Stomach (tissue), 19 donors: ENCODE data around the gene FAM43A. TPM values are rescaled to one million over a fixed set of nuclear protein-coding genes. Genes with fewer than 3 reads are reported as not detected.

Experiments used
- DNase-seq, 2 donors: peaks; one replicate each; pipeline versions ENCODE4 v3.0.0 to v3.0.0-alpha.2; 2013 to 2019
- H3K27ac ChIP-seq, 5 donors: fragments of 200-600 bp in 4 of 5; sonication (generic) in 4 of 5; one replicate each; pipeline ENCODE4 v1.5.1; 2013 to 2019; ENCODE audit warnings: mild to moderate bottlenecking in 1 of 5, moderate library complexity in 1 of 5
- H3K27me3 ChIP-seq, 3 donors: fragments of 200-600 bp; sonication (generic); one replicate each; pipeline ENCODE4 v1.5.1; 2017 to 2019; ENCODE audit warnings: mixed run types in 1 of 3
- H3K36me3 ChIP-seq, 4 donors: fragments of 200-600 bp; sonication (generic); 1 replicate in 3 of 4; 2 replicates in 1 of 4; pipeline ENCODE4 v1.5.1; 2016 to 2019
- H3K4me1 ChIP-seq, 4 donors: fragments of 200-600 bp; sonication (generic); one replicate each; pipeline ENCODE4 v1.5.1; 2016 to 2019
- H3K4me3 ChIP-seq, 4 donors: fragments of 200-600 bp; sonication (generic) in 3 of 4; one replicate each; pipeline ENCODE4 v1.5.1; 2016 to 2019; ENCODE audit warnings: mild to moderate bottlenecking in 1 of 4
- H3K9me3 ChIP-seq, 4 donors: fragments of 200-600 bp; sonication (generic); one replicate each; pipeline ENCODE4 v1.5.1; 2016 to 2019
- CTCF ChIP-seq, 7 experiments: fragments of 450-650 bp in 4 of 7; fragments of 200-600 bp in 3 of 7; sonication (generic) in 3 of 7; IDR thresholded peaks; one replicate each; pipeline ENCODE4 v1.5.1; 2016 to 2019; ENCODE audit warnings: antibody characterized with exemption in 7 of 7, control low read depth in 2 of 7, mild to moderate bottlenecking in 1 of 7
- EP300 ChIP-seq: sonication (generic); formaldehyde crosslinking; IDR thresholded peaks from one replicate; pipeline ENCODE4 v1.6.1; 2017; ENCODE audit warnings: antibody characterized with exemption
- POLR2A ChIP-seq, 4 donors: fragments of 450-650 bp; IDR thresholded peaks; one replicate each; pipeline ENCODE4 v1.6.1; 2016; ENCODE audit warnings: antibody characterized with exemption in 4 of 4, control low read depth in 2 of 4, mild to moderate bottlenecking in 1 of 4, moderate library complexity in 1 of 4
- POLR2AphosphoS5 ChIP-seq, 3 donors: sonication (generic); formaldehyde crosslinking; IDR thresholded peaks; one replicate each; pipeline ENCODE4 v1.6.1; 2016; ENCODE audit warnings: antibody characterized with exemption in 3 of 3
- WGBS, 5 donors: extraction: QIAGEN DNeasy Blood & Tissue Kit in 3 of 5; methylation state at CpG; one replicate each; pipeline versions ENCODE4 v1.1.5 to v1.1.7; 2013 to 2018; 5-methylcytosine and 5-hydroxymethylcytosine counted together
- intact Hi-C: fragments of 100-400 bp; cut with DNase I; formaldehyde crosslinking; loops from one replicate; pipeline ENCODE4 v1.15.1; 2023; ENCODE audit warnings: low total_unique reads
- long read RNA-seq, 10 donors: transcript quantifications; one replicate each; lab custom pipeline, GENCODE V29; 2026
- polyA plus RNA-seq, 3 donors: library from polyadenylated mRNA; stranded (reverse); fragments of 200-250 nt; gene quantifications; one replicate each; pipeline ENCODE4 v1.2.3, GENCODE V29; 2013
- total RNA-seq, 5 donors: library from RNA; depleted of rRNA; stranded (reverse); fragments of >200 nt; gene quantifications; one replicate each; pipeline versions ENCODE4 v1.1.0 to v1.2.3, GENCODE V29; 2014 to 2016
- donor health status: healthy with polysubstance abuse.
- donor health status: Bipolar disorder and iron deficiency.
- donor health status: healthy.

The FAM43A gene
- total RNA-seq: 10 to 100 TPM in 2 of 5 donors, 1 to 10 TPM in 3; 1.3 to 42.0 (median 6.4) TPM
- 1 to 10 TPM; 2.7 to 5.4 (median 3.0) TPM for polyA plus RNA-seq
- long read RNA-seq, donor 1, transcript FAM43A-201 (1 exons, 2,494 nt): major isoform, 5 of 5 reads
- long read RNA-seq, donor 1, partial matches to known transcripts: 0 of 5 reads
- long read RNA-seq, donor 1, other reads (novel, unspliced or antisense): 0 of 5 reads
- long read RNA-seq, donor 2, transcript FAM43A-201 (1 exons, 2,494 nt): major isoform, 9 of 9 reads
- long read RNA-seq, donor 2, partial matches to known transcripts: 0 of 9 reads
- long read RNA-seq, donor 2, other reads (novel, unspliced or antisense): 0 of 9 reads
- long read RNA-seq, donor 3, transcript FAM43A-201 (1 exons, 2,494 nt): major isoform, 7 of 7 reads
- long read RNA-seq, donor 3, partial matches to known transcripts: 0 of 7 reads
- long read RNA-seq, donor 3, other reads (novel, unspliced or antisense): 0 of 7 reads
- long read RNA-seq, donor 4: 0 reads
- long read RNA-seq, donor 5, transcript FAM43A-201 (1 exons, 2,494 nt): major isoform, 29 of 29 reads
- long read RNA-seq, donor 5, partial matches to known transcripts: 0 of 29 reads
- long read RNA-seq, donor 5, other reads (novel, unspliced or antisense): 0 of 29 reads
- long read RNA-seq, donor 6: 0 reads
- long read RNA-seq, donor 7, transcript FAM43A-201 (1 exons, 2,494 nt): major isoform, 16 of 16 reads
- long read RNA-seq, donor 7, partial matches to known transcripts: 0 of 16 reads
- long read RNA-seq, donor 7, other reads (novel, unspliced or antisense): 0 of 16 reads
- long read RNA-seq, donor 8, transcript FAM43A-201 (1 exons, 2,494 nt): major isoform, 12 of 12 reads
- long read RNA-seq, donor 8, partial matches to known transcripts: 0 of 12 reads
- long read RNA-seq, donor 8, other reads (novel, unspliced or antisense): 0 of 12 reads
- long read RNA-seq, donor 9, transcript FAM43A-201 (1 exons, 2,494 nt): major isoform, 21 of 21 reads
- long read RNA-seq, donor 9, partial matches to known transcripts: 0 of 21 reads
- long read RNA-seq, donor 9, other reads (novel, unspliced or antisense): 0 of 21 reads
- long read RNA-seq, donor 10, partial matches to known transcripts: 0 of 1 reads
- long read RNA-seq, donor 10, other reads (novel, unspliced or antisense): 0 of 1 reads

GRCh38 chr3:194685718-194686413 is at the start of gene FAM43A:
TSS of gene FAM43A (plus strand) at chr3:194685883. CDS start at chr3:194686827, 944 bp downstream.
- Histone ChIP-seq H3K27me3 (peaks cover 0 to 30% (median 7%) of the 10 kb centered on the region in 3 donors), H3K27ac (peak within 1 kb of the TSS; percentile 72 to 88 (median 85)), H3K9me3 (no peaks in the 10 kb centered on the region), H3K4me1 (peaks cover 38 to 66% (median 58%) of the 10 kb centered on the region in 4 donors), H3K36me3 (no peaks in the 10 kb centered on the region), H3K4me3 (peak within 1 kb of the TSS; percentile 58 to 86 (median 68))
- DNase-seq: peak; percentile 88 to 95
- TF ChIP-seq POLR2A (IDR thresholded peaks at IDR 0.05) (peak in 2 of 4 donors; percentile 89 to 96), CTCF (IDR thresholded peaks at IDR 0.05) (peak in 1 of 7 experiments; percentile 15), POLR2AphosphoS5 (IDR thresholded peaks at IDR 0.05) (peak; percentile 100), EP300 (no peak)
- intact Hi-C loops: no loop called here
- 0 to 2% (median 1%) methylated on average over 41 to 70 of the region's 70 CpGs for WGBS, 5 donors

- TF ChIP-seq CTCF (IDR thresholded peaks at IDR 0.05) (no peak), POLR2AphosphoS5 (IDR thresholded peaks at IDR 0.05) (no peak), EP300 (no peak), POLR2A (IDR thresholded peaks at IDR 0.05) (no peak)
- peaks cover 9 to 25% (median 24%) of the 10 kb centered on the region in 4 donors for H3K36me3 ChIP-seq
- no peaks in the 10 kb centered on the region for H3K9me3 ChIP-seq
- WGBS, 5 donors: 48 to 69% (median 53%) methylated on average over 3 of the region's 3 CpGs
- no peak for DNase-seq
- H3K27me3 ChIP-seq: no peaks in the 10 kb centered on the region
- intact Hi-C loops: no loop called here
- H3K4me1 ChIP-seq: peaks cover 0 to 16% (median 8%) of the 10 kb centered on the region in 4 donors
- no peak overlapping the region for H3K4me3 ChIP-seq
- H3K27ac ChIP-seq: no peak overlapping the region
These were observed 48.6 kb upstream of the FAM43A start for GRCh38 chr3:194637066-194637465.

- H3K27ac ChIP-seq: no peak overlapping the region
- no peak for DNase-seq
- WGBS, 5 donors: 88 to 94% (median 94%) methylated on average over 21 to 22 of the region's 22 CpGs
- peaks cover 0 to 9% (median 3%) of the 10 kb centered on the region in 4 donors for H3K4me1 ChIP-seq
- no peaks in the 10 kb centered on the region for H3K9me3 ChIP-seq
- intact Hi-C loops: no loop called here
- no peaks in the 10 kb centered on the region for H3K27me3 ChIP-seq
- no peak overlapping the region for H3K4me3 ChIP-seq
- TF ChIP-seq POLR2AphosphoS5 (IDR thresholded peaks at IDR 0.05) (no peak), CTCF (IDR thresholded peaks at IDR 0.05) (no peak), POLR2A (IDR thresholded peaks at IDR 0.05) (no peak), EP300 (no peak)
- H3K36me3 ChIP-seq: peaks cover 12 to 32% (median 30%) of the 10 kb centered on the region in 4 donors
These were observed 47.9 kb upstream of the FAM43A start for GRCh38 chr3:194637541-194638400.
